ENCODE results near the gene LGALS12.

- TF ChIP-seq CTCF (IDR thresholded peaks at IDR 0.05; ENCODE audit: insufficient read depth, low read depth, low read length) (no peak), EZH2 (IDR thresholded peaks at IDR 0.05; ENCODE audit: insufficient read depth, low read length) (no peak)
Observed at GRCh38 chr11:63520606-63521170, 14.8 kb downstream of the LGALS12 start.

Measured in astrocyte (in vitro differentiated cells and primary cell).